Measurements from ENCODE around the gene METTL3. TPM values are rescaled to one million over a fixed set of nuclear protein-coding genes. Genes with fewer than 3 reads are reported as not detected.
A peak's percentile ranks its signal among the peaks of the same experiment; 100 is the strongest.

The METTL3 gene
- total RNA-seq, 4 donors from 2014 or later = 20.2 to 41.9 (median 29.5) TPM

GRCh38 chr14:21476523-21476924 lies 34.6 kb downstream of the METTL3 start:
- peaks cover 15 to 27% (median 18%) of the 10 kb centered on the region in 4 donors for H3K4me1 ChIP-seq
- peak; percentile 94 for DNase-seq
- peaks cover 0 to 20% (median 2%) of the 10 kb centered on the region in 4 donors for H3K36me3 ChIP-seq
- no peaks in the 10 kb centered on the region for H3K27me3 ChIP-seq
- H3K9me3 ChIP-seq = no peaks in the 10 kb centered on the region
- in situ Hi-C loops (cut with MboI; ENCODE audit: low pct_ligation_motif_present in 1 of 4, low pct_unique_long_range_greater_than_20kb in 1 of 4, low sequenced_read_pairs in 3 of 4) = no loop called here
- intact Hi-C loops (cut with DNase I; ENCODE audit: low total_unique reads) = no loop called here
- WGBS, 2 donors (ENCODE audit: low coverage in 1 of 2) = 0% methylated on average over 1 to 18 of the region's 27 CpGs
- H3K4me3 ChIP-seq = peak overlapping the region; percentile 22 to 94 (median 76)
- H3K27ac ChIP-seq = peak overlapping the region; percentile 84 to 96 (median 90)
- TF ChIP-seq CTCF (IDR thresholded peaks at IDR 0.05) (no peak), POLR2AphosphoS5 (IDR thresholded peaks at IDR 0.05) (peak in 2 of 3 donors; percentile 48 to 51), POLR2A (IDR thresholded peaks at IDR 0.05) (no peak), EP300 (IDR thresholded peaks at IDR 0.05; ENCODE audit: low read depth) (no peak)

GRCh38 chr14:21475767-21476522 lies 35.2 kb downstream of the METTL3 start:
- intact Hi-C loops (cut with DNase I; ENCODE audit: low total_unique reads) = no loop called here
- Histone ChIP-seq H3K4me3 (peak overlapping the region; percentile 22 to 94 (median 76)), H3K4me1 (peaks cover 15 to 27% (median 18%) of the 10 kb centered on the region in 4 donors), H3K27me3 (no peaks in the 10 kb centered on the region), H3K36me3 (peaks cover 0 to 20% (median 2%) of the 10 kb centered on the region in 4 donors), H3K27ac (peak overlapping the region; percentile 84 to 96 (median 90)), H3K9me3 (no peaks in the 10 kb centered on the region)
- no peak for TF ChIP-seq CTCF (IDR thresholded peaks at IDR 0.05)
- TF ChIP-seq POLR2AphosphoS5 (IDR thresholded peaks at IDR 0.05) = no peak
- no peak for TF ChIP-seq POLR2A (IDR thresholded peaks at IDR 0.05)
- TF ChIP-seq EP300 (IDR thresholded peaks at IDR 0.05; ENCODE audit: low read depth) = no peak
- WGBS, 2 donors (ENCODE audit: low coverage in 1 of 2) = 19 to 37% methylated on average over 10 of the region's 10 CpGs
- in situ Hi-C loops (cut with MboI; ENCODE audit: low pct_ligation_motif_present in 1 of 4, low pct_unique_long_range_greater_than_20kb in 1 of 4, low sequenced_read_pairs in 3 of 4) = no loop called here
- no peak for DNase-seq

GRCh38 chr14:21467616-21468015 lies 43.5 kb downstream of the METTL3 start:
- Histone ChIP-seq H3K4me3 (no peak overlapping the region), H3K36me3 (peaks cover 0 to 69% (median 16%) of the 10 kb centered on the region in 4 donors), H3K27ac (no peak overlapping the region), H3K27me3 (no peaks in the 10 kb centered on the region), H3K9me3 (no peaks in the 10 kb centered on the region), H3K4me1 (no peaks in the 10 kb centered on the region)
- WGBS, 2 donors (ENCODE audit: low coverage in 1 of 2) = 60 to 78% methylated on average over 1 of the region's 1 CpG
- DNase-seq = no peak
- TF ChIP-seq CTCF (IDR thresholded peaks at IDR 0.05) (no peak), POLR2AphosphoS5 (IDR thresholded peaks at IDR 0.05) (no peak), POLR2A (IDR thresholded peaks at IDR 0.05) (no peak), EP300 (IDR thresholded peaks at IDR 0.05; ENCODE audit: low read depth) (no peak)
- intact Hi-C loops (cut with DNase I; ENCODE audit: low total_unique reads) = no loop called here
- in situ Hi-C loops (cut with MboI; ENCODE audit: low pct_ligation_motif_present in 1 of 4, low pct_unique_long_range_greater_than_20kb in 1 of 4, low sequenced_read_pairs in 3 of 4) = no loop called here

- Histone ChIP-seq H3K36me3 (peaks cover 0 to 12% (median 4%) of the 10 kb centered on the region in 4 donors), H3K9me3 (no peaks in the 10 kb centered on the region), H3K4me1 (peaks cover 0 to 37% (median 20%) of the 10 kb centered on the region in 4 donors), H3K4me3 (peak within 1 kb of the TSS; percentile 57 to 95 (median 80)), H3K27ac (peak within 1 kb of the TSS; percentile 94 to 98 (median 95)), H3K27me3 (no peaks in the 10 kb centered on the region)
- WGBS, 2 donors (ENCODE audit: low coverage in 1 of 2) = 0 to 1% methylated on average over 10 to 35 of the region's 36 CpGs
- DNase-seq = peak; percentile 100
- peak; percentile 74 to 87 (median 84) for TF ChIP-seq POLR2AphosphoS5 (IDR thresholded peaks at IDR 0.05)
- peak; percentile 42 to 73 (median 58) for TF ChIP-seq CTCF (IDR thresholded peaks at IDR 0.05)
- TF ChIP-seq POLR2A (IDR thresholded peaks at IDR 0.05) = peak; percentile 77
- TF ChIP-seq EP300 (IDR thresholded peaks at IDR 0.05; ENCODE audit: low read depth) = no peak
- intact Hi-C loops (cut with DNase I; ENCODE audit: low total_unique reads) = loop anchor here (5.0 kb wide), 1 partner anchor 101 kb away; no protein-coding TSS in a partner anchor
- in situ Hi-C loops (cut with MboI; ENCODE audit: low pct_ligation_motif_present in 1 of 4, low pct_unique_long_range_greater_than_20kb in 1 of 4, low sequenced_read_pairs in 3 of 4) = no loop called here
Observed at GRCh38 chr14:21455912-21456667, 55.0 kb downstream of the METTL3 start, which contains the start of gene CHD8. Gene CHD8, minus strand, starts transcription at chr14:21456123. Its CDS starts 24,480 bp downstream, at chr14:21431643.

All from transverse colon (tissue), 4 donors.